Hepatocyte (in vitro differentiated cells): Measurements from ENCODE around the gene MARK1. TPM values are rescaled to one million over a fixed set of nuclear protein-coding genes. Genes with fewer than 3 reads are reported as not detected.

Experiments used
- DNase-seq: peaks from one replicate; pipeline ENCODE4 v3.0.0-alpha.2; 2016; ENCODE audit warnings: low spot score
- H2AFZ ChIP-seq: fragments of 200-600 bp; sonication (generic); 2 replicates; pipeline ENCODE4 v1.6.0; 2016; ENCODE audit warnings: antibody characterized with exemption, mild to moderate bottlenecking
- H3K27ac ChIP-seq: fragments of 200-600 bp; sonication (generic); 2 replicates; pipeline ENCODE4 v1.5.1; 2016; ENCODE audit warnings: mild to moderate bottlenecking
- H3K27me3 ChIP-seq: fragments of 200-600 bp; sonication (generic); 2 replicates; pipeline ENCODE4 v1.6.1; 2016
- H3K36me3 ChIP-seq: fragments of 200-600 bp; sonication (generic); replicated peaks from 2 replicates; pipeline ENCODE4 v1.5.1; 2016; ENCODE audit warnings: low read depth; ENCODE audit not compliant: insufficient read depth
- H3K4me1 ChIP-seq: fragments of 200-600 bp; sonication (generic); 2 replicates; pipeline ENCODE4 v1.5.1; 2016; ENCODE audit warnings: mild to moderate bottlenecking, moderate library complexity; ENCODE audit not compliant: insufficient read depth
- H3K4me2 ChIP-seq: fragments of 200-600 bp; sonication (generic); 2 replicates; pipeline ENCODE4 v1.6.0; 2016
- H3K4me3 ChIP-seq: fragments of 200-600 bp; sonication (generic); 2 replicates; pipeline ENCODE4 v1.5.1; 2016; ENCODE audit warnings: mild to moderate bottlenecking
- H3K79me2 ChIP-seq: fragments of 200-600 bp; sonication (generic); 2 replicates; pipeline ENCODE4 v1.6.0; 2017; ENCODE audit warnings: mild to moderate bottlenecking
- H3K9me2 ChIP-seq: fragments of 200-600 bp; sonication (generic); replicated peaks from 2 replicates; pipeline ENCODE4 v1.6.0; 2017; ENCODE audit warnings: mild to moderate bottlenecking; ENCODE audit not compliant: insufficient read depth
- H3K9me3 ChIP-seq: fragments of 200-600 bp; sonication (generic); 2 replicates; pipeline ENCODE4 v1.5.1; 2016; ENCODE audit warnings: low read depth, mild to moderate bottlenecking
- H4K20me1 ChIP-seq: fragments of 200-600 bp; sonication (generic); 2 replicates; pipeline ENCODE4 v1.6.0; 2016; ENCODE audit warnings: mild to moderate bottlenecking; ENCODE audit not compliant: insufficient read depth, poor library complexity, severe bottlenecking
- CTCF ChIP-seq: fragments of 200-600 bp; sonication (generic); IDR thresholded peaks from 2 replicates; pipeline ENCODE4 v1.5.1; 2016; ENCODE audit warnings: antibody characterized with exemption, mild to moderate bottlenecking; ENCODE audit not compliant: poor library complexity
- EZH2 ChIP-seq: fragments of 200-600 bp; sonication (generic); IDR thresholded peaks from 2 replicates; pipeline ENCODE4 v1.6.1; 2016; ENCODE audit warnings: antibody characterized with exemption, mild to moderate bottlenecking, borderline replicate concordance
- EZH2phosphoT487 ChIP-seq: fragments of 200-600 bp; sonication (generic); IDR thresholded peaks from one replicate; pipeline ENCODE4 v1.6.1; 2018; ENCODE audit warnings: antibody characterized with exemption, mild to moderate bottlenecking, low read depth, moderate library complexity; ENCODE audit not compliant: unreplicated experiment, severe bottlenecking
- WGBS: methylation state at CpG from one replicate; pipeline ENCODE4 v1.1.6; 2016; ENCODE audit warnings: low lambda C conversion rate; ENCODE audit errors: missing lambda C conversion rate; 5-methylcytosine and 5-hydroxymethylcytosine counted together
- polyA plus RNA-seq: library from polyadenylated mRNA; unstranded; fragments of >200 nt; fragmentation: Nextera tagmentation; extraction: Ambion mirVana; gene quantifications from 2 replicates; pipeline ENCODE4 v1.2.1, GENCODE V29; 2016
- total RNA-seq: library from RNA; depleted of rRNA; stranded (reverse); fragments of >200 nt; gene quantifications from 2 replicates; pipeline ENCODE4 v1.2.3, GENCODE V29; 2014

Gene MARK1
- total and polyA plus RNA-seq, 2 experiments from 2014 or later: 1.9 to 7.1 TPM

GRCh38 chr1:220655961-220656740 is 128.2 kb downstream of the MARK1 start:
- H3K4me3 ChIP-seq: no peak overlapping the region
- no peaks in the 10 kb centered on the region for H3K4me1 ChIP-seq
- H3K36me3 ChIP-seq: no peaks in the 10 kb centered on the region
- no peaks in the 10 kb centered on the region for H3K27me3 ChIP-seq
- no peak for DNase-seq
- TF ChIP-seq EZH2: no peak
- no peak for TF ChIP-seq EZH2phosphoT487
- no peak for TF ChIP-seq CTCF
- no peaks in the 10 kb centered on the region for H4K20me1 ChIP-seq
- H2AFZ ChIP-seq: no peak overlapping the region
- H3K9me3 ChIP-seq: no peaks in the 10 kb centered on the region
- H3K9me2 ChIP-seq: no peaks in the 10 kb centered on the region
- H3K79me2 ChIP-seq: no peaks in the 10 kb centered on the region
- no peak overlapping the region for H3K4me2 ChIP-seq
- H3K27ac ChIP-seq: no peak overlapping the region

GRCh38 chr1:220666349-220666748 is 138.4 kb downstream of the MARK1 start:
- 85% methylated on average over 3 of the region's 3 CpGs for WGBS
- H4K20me1 ChIP-seq: no peaks in the 10 kb centered on the region
- no peak for TF ChIP-seq EZH2phosphoT487
- TF ChIP-seq CTCF: no peak
- no peak overlapping the region for H3K4me3 ChIP-seq
- no peaks in the 10 kb centered on the region for H3K36me3 ChIP-seq
- no peak overlapping the region for H3K4me2 ChIP-seq
- H3K9me3 ChIP-seq: no peaks in the 10 kb centered on the region
- no peak overlapping the region for H3K27ac ChIP-seq
- no peaks in the 10 kb centered on the region for H3K27me3 ChIP-seq
- H2AFZ ChIP-seq: no peak overlapping the region
- H3K9me2 ChIP-seq: no peaks in the 10 kb centered on the region
- DNase-seq: no peak
- H3K79me2 ChIP-seq: no peaks in the 10 kb centered on the region
- H3K4me1 ChIP-seq: no peaks in the 10 kb centered on the region

- no peak for TF ChIP-seq CTCF
- TF ChIP-seq EZH2: no peak
- no peak for TF ChIP-seq EZH2phosphoT487
- H3K9me2 ChIP-seq: no peaks in the 10 kb centered on the region
- H2AFZ ChIP-seq: no peak overlapping the region
- H3K27me3 ChIP-seq: no peaks in the 10 kb centered on the region
- no peaks in the 10 kb centered on the region for H3K36me3 ChIP-seq
- H3K4me1 ChIP-seq: no peaks in the 10 kb centered on the region
- no peaks in the 10 kb centered on the region for H3K79me2 ChIP-seq
- WGBS: 90% methylated on average over 1 of the region's 1 CpG
- no peak for DNase-seq
- H3K27ac ChIP-seq: no peak overlapping the region
- no peaks in the 10 kb centered on the region for H3K9me3 ChIP-seq
- H3K4me2 ChIP-seq: no peak overlapping the region
- H3K4me3 ChIP-seq: no peak overlapping the region
- no peaks in the 10 kb centered on the region for H4K20me1 ChIP-seq
These were observed 141.1 kb downstream of the MARK1 start for GRCh38 chr1:220669005-220669404.
